Measurements from ENCODE around the gene BMP8A.

GRCh38 chr1:39497585-39497984 lies 6.1 kb downstream of the BMP8A start:
- TF ChIP-seq POLR2A (IDR thresholded peaks at IDR 0.05; ENCODE audit: low read depth, low read length), result no peak
- TF ChIP-seq TAF1 (IDR thresholded peaks at IDR 0.05; ENCODE audit: low read depth, low read length), result no peak
- no peak for TF ChIP-seq POLR2AphosphoS5 (IDR thresholded peaks at IDR 0.05; ENCODE audit: low read depth, low read length)
- TF ChIP-seq POU2F2 (IDR thresholded peaks at IDR 0.05; ENCODE audit: low read depth, low read length), result no peak
- no peak for TF ChIP-seq PAX5 (IDR thresholded peaks at IDR 0.05; ENCODE audit: insufficient read depth, low read length, severe bottlenecking)
- no peak for TF ChIP-seq SPI1 (IDR thresholded peaks at IDR 0.05; ENCODE audit: low read depth, low read length)
